ENCODE measurements around the gene AQP11.
A peak's percentile ranks its signal among the peaks of the same experiment; 100 is the strongest.

AQP11 gene

GRCh38 chr11:77589181-77589520, 602 bp upstream of the AQP11 start:
- H3K27me3 ChIP-seq, result peaks cover 46% of the 10 kb centered on the region
- no peak overlapping the region for H3K27ac ChIP-seq
- no peaks in the 10 kb centered on the region for H3K9me3 ChIP-seq
- peaks cover 15 to 16% of the 10 kb centered on the region in 2 experiments for H3K4me1 ChIP-seq (ENCODE audit: control insufficient read depth in 1 of 2, insufficient read depth in 1 of 2, low read depth in 1 of 2, low read length in 1 of 2)
- H3K4me3 ChIP-seq (ENCODE audit: low read depth in 1 of 2, low read length in 1 of 2), result peak overlapping the region; percentile 57 to 66
- no peak for TF ChIP-seq CTCF (IDR thresholded peaks at IDR 0.05)
- no peaks in the 10 kb centered on the region for H3K36me3 ChIP-seq

- Histone ChIP-seq H3K36me3 (no peaks in the 10 kb centered on the region), H3K9me3 (no peaks in the 10 kb centered on the region), H3K4me1 (ENCODE audit: control insufficient read depth in 1 of 2, insufficient read depth in 1 of 2, low read depth in 1 of 2, low read length in 1 of 2) (peaks cover 15 to 16% of the 10 kb centered on the region in 2 experiments), H3K27ac (no peak overlapping the region), H3K27me3 (peaks cover 46% of the 10 kb centered on the region), H3K4me3 (ENCODE audit: low read depth in 1 of 2, low read length in 1 of 2) (peak overlapping the region; percentile 57 to 66)
- no peak for TF ChIP-seq CTCF (IDR thresholded peaks at IDR 0.05)
Measured at GRCh38 chr11:77590194-77590782, 535 bp downstream of the AQP11 start.

GRCh38 chr11:77592727-77593126, 3.0 kb downstream of the AQP11 start:
- no peak for TF ChIP-seq CTCF (IDR thresholded peaks at IDR 0.05)
- H3K27ac ChIP-seq, result no peak overlapping the region
- H3K9me3 ChIP-seq, result no peaks in the 10 kb centered on the region
- no peak overlapping the region for H3K4me3 ChIP-seq (ENCODE audit: low read depth in 1 of 2, low read length in 1 of 2)
- H3K36me3 ChIP-seq, result no peaks in the 10 kb centered on the region
- H3K4me1 ChIP-seq (ENCODE audit: control insufficient read depth in 1 of 2, insufficient read depth in 1 of 2, low read depth in 1 of 2, low read length in 1 of 2), result peaks cover 15 to 16% of the 10 kb centered on the region in 2 experiments
- peaks cover 38% of the 10 kb centered on the region for H3K27me3 ChIP-seq

GRCh38 chr11:77593883-77594282, 4.1 kb downstream of the AQP11 start:
- peaks cover 13% of the 10 kb centered on the region in 2 experiments for H3K4me1 ChIP-seq (ENCODE audit: control insufficient read depth in 1 of 2, insufficient read depth in 1 of 2, low read depth in 1 of 2, low read length in 1 of 2)
- no peak overlapping the region for H3K4me3 ChIP-seq (ENCODE audit: low read depth in 1 of 2, low read length in 1 of 2)
- H3K9me3 ChIP-seq, result no peaks in the 10 kb centered on the region
- no peaks in the 10 kb centered on the region for H3K36me3 ChIP-seq
- H3K27ac ChIP-seq, result no peak overlapping the region
- peaks cover 26% of the 10 kb centered on the region for H3K27me3 ChIP-seq
- no peak for TF ChIP-seq CTCF (IDR thresholded peaks at IDR 0.05)

- Histone ChIP-seq H3K4me3 (ENCODE audit: low read depth in 1 of 2, low read length in 1 of 2) (no peak overlapping the region), H3K36me3 (no peaks in the 10 kb centered on the region), H3K9me3 (no peaks in the 10 kb centered on the region), H3K4me1 (ENCODE audit: control insufficient read depth in 1 of 2, insufficient read depth in 1 of 2, low read depth in 1 of 2, low read length in 1 of 2) (no peaks in the 10 kb centered on the region), H3K27me3 (no peaks in the 10 kb centered on the region), H3K27ac (no peak overlapping the region)
- TF ChIP-seq CTCF (IDR thresholded peaks at IDR 0.05), result no peak
Measured at GRCh38 chr11:77596626-77597025, 6.9 kb downstream of the AQP11 start.

GRCh38 chr11:77598195-77598594, 8.4 kb downstream of the AQP11 start:
- H3K4me1 ChIP-seq (ENCODE audit: control insufficient read depth in 1 of 2, insufficient read depth in 1 of 2, low read depth in 1 of 2, low read length in 1 of 2), result no peaks in the 10 kb centered on the region
- H3K4me3 ChIP-seq (ENCODE audit: low read depth in 1 of 2, low read length in 1 of 2), result no peak overlapping the region
- H3K27ac ChIP-seq, result no peak overlapping the region
- TF ChIP-seq CTCF (IDR thresholded peaks at IDR 0.05), result no peak
- H3K9me3 ChIP-seq, result no peaks in the 10 kb centered on the region
- no peaks in the 10 kb centered on the region for H3K27me3 ChIP-seq
- H3K36me3 ChIP-seq, result no peaks in the 10 kb centered on the region
